Measurements from ENCODE around the gene ZFP36. TPM values are rescaled to one million over a fixed set of nuclear protein-coding genes. Genes with fewer than 3 reads are reported as not detected.

ZFP36 gene
- total RNA-seq, 1 experiment from 2014 or later = 17.3 TPM

DNA sequence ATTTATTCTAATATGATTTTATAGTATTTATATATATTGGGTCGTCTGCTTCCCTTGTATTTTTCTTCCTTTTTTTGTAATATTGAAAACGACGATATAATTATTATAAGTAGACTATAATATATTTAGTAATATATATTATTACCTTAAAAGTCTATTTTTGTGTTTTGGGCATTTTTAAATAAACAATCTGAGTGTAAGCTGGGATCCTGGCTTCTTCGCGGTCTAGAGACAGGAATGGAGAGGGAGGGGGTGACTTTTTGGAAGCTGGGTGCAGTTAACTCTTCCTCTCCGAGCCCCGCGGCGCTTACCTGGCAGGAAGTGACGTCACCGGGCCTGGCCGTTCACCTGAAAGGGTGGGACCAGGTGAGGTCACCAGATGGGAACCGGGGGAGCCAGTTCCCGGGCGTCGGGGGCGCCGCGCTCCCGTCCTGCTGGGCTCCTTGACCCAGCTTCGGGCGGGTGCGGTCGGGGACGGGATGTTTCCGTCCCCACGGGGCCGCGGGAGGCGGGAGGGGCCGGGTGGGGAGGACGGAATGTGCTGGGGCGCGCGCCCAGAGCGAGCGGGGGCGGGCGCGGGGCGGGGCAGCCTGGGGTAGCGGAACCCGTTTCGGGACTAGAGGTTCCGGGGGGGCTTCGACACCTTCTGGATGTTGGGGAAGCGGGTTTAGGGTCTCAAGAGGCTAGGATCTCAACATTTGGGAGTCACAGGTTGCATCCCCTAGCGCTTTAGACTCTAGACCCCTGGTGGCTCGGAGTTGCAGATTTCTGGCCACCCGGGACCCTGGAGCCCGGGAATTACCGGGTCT lies 2.8 kb downstream of the ZFP36 start (continued):
- TF ChIP-seq, protein P1, sequence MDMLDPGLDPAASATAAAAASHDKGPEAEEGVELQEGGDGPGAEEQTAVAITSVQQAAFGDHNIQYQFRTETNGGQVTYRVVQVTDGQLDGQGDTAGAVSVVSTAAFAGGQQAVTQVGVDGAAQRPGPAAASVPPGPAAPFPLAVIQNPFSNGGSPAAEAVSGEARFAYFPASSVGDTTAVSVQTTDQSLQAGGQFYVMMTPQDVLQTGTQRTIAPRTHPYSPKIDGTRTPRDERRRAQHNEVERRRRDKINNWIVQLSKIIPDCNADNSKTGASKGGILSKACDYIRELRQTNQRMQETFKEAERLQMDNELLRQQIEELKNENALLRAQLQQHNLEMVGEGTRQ (CRISPR knock-in tag; IDR thresholded peaks at IDR 0.05) = no peak
- TF ChIP-seq, protein P2, sequence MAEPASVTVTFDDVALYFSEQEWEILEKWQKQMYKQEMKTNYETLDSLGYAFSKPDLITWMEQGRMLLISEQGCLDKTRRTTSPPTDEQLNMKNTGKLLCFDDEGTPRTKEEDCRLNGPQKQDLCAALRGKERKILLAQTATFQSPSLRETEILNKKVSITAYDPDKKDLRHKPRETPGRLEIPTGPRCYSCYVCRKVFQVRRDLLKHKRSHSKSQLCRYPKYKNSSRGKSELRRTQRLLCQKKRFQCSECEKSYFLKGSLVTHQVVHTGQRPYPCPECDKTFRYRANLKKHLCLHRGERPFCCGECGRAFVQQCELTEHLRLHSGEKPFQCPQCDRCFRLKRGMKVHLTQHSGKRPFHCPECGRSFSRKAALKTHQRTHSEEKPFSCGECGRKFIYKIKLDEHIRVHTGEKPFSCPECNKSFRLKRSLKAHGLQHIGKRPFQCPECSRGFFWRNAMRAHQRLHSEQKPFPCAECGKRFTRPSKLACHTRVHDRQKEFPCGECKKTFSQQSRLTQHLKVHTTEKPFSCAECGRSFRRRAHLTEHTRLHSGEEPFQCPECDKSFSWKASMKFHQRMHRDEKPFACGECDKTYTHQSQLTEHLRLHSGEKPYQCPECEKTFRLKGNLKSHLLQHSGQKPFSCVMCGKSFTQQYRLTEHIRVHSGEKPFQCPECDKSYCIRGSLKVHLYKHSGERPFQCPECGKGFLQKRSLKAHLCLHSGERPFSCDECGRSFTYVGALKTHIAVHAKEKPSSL (CRISPR knock-in tag; conservative IDR thresholded peaks at IDR 0.05) = no peak
- TF ChIP-seq, protein P3, sequence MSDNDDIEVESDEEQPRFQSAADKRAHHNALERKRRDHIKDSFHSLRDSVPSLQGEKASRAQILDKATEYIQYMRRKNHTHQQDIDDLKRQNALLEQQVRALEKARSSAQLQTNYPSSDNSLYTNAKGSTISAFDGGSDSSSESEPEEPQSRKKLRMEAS (CRISPR knock-in tag; IDR thresholded peaks at IDR 0.05) = no peak

DNA sequence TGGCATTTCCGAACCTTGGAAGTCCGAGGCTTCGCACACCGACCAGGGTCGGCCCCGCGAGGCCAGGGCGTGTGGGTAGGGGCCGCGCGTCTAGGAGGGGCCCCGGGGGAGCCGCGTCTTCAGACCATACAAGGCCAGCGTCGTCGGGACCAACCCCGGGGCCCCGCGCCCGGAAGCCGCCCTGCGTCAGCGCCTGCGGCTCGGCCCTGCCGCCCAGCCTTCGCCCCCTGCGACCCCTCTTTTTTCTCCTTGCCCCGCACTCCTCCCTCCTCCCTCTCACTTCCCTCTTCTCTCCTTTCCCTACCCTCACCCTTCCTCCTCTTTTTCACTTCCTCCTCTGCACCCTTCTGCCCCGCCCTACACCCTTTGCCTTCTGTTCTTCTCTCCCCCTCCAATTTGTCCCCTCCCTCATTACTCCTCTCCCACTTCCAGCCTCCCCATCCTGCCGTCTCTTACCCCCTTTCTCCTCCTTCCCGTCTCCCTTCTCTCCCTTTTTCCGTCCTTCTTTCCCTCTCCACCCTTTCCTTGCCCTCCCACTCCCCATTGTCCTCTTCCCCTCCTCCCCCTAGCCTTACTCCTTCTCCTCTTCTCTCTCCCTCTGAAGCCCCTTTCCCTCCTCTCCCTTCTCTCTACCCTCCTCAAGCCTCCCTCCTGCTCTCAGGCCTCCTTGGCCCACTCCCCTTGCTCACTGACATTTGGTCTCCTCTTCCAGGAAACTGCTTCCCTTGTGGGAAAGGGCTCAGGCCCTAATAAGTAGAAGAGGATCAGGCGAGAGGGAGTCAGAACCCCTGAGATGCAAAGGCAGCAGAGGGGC lies 3.6 kb downstream of the ZFP36 start:
- ATAC-seq (no peak), DNase-seq (ENCODE audit: low spot score) (peak; percentile 49)
- Mint-ChIP-seq H3K9me3 (no peaks in the 10 kb centered on the region), H3K36me3 (peaks cover 8% of the 10 kb centered on the region; the same call in 1 of the 2 replicates), H3K27me3 (ENCODE audit: low read depth) (no peaks in the 10 kb centered on the region), H3K4me1 (peaks cover 52% of the 10 kb centered on the region), H3K27ac (peak overlapping the region; percentile 84), H3K4me3 (peak overlapping the region; percentile 99)
- ChIA-PET CTCF (no interaction called here), POLR2A (no interaction called here)
- TF ChIP-seq, protein P4, sequence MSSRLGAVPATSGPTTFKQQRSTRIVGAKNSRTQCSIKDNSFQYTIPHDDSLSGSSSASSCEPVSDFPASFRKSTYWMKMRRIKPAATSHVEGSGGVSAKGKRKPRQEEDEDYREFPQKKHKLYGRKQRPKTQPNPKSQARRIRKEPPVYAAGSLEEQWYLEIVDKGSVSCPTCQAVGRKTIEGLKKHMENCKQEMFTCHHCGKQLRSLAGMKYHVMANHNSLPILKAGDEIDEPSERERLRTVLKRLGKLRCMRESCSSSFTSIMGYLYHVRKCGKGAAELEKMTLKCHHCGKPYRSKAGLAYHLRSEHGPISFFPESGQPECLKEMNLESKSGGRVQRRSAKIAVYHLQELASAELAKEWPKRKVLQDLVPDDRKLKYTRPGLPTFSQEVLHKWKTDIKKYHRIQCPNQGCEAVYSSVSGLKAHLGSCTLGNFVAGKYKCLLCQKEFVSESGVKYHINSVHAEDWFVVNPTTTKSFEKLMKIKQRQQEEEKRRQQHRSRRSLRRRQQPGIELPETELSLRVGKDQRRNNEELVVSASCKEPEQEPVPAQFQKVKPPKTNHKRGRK (CRISPR knock-in tag; IDR thresholded peaks at IDR 0.05; ENCODE audit: borderline replicate concordance) = no peak
- TF ChIP-seq, protein P5, sequence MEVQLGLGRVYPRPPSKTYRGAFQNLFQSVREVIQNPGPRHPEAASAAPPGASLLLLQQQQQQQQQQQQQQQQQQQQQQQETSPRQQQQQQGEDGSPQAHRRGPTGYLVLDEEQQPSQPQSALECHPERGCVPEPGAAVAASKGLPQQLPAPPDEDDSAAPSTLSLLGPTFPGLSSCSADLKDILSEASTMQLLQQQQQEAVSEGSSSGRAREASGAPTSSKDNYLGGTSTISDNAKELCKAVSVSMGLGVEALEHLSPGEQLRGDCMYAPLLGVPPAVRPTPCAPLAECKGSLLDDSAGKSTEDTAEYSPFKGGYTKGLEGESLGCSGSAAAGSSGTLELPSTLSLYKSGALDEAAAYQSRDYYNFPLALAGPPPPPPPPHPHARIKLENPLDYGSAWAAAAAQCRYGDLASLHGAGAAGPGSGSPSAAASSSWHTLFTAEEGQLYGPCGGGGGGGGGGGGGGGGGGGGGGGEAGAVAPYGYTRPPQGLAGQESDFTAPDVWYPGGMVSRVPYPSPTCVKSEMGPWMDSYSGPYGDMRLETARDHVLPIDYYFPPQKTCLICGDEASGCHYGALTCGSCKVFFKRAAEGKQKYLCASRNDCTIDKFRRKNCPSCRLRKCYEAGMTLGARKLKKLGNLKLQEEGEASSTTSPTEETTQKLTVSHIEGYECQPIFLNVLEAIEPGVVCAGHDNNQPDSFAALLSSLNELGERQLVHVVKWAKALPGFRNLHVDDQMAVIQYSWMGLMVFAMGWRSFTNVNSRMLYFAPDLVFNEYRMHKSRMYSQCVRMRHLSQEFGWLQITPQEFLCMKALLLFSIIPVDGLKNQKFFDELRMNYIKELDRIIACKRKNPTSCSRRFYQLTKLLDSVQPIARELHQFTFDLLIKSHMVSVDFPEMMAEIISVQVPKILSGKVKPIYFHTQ (CRISPR knock-in tag; IDR thresholded peaks at IDR 0.05) = peak; percentile 55; the same call in 1 of the 2 replicates
- no peak for TF ChIP-seq GABPB1 (CRISPR knock-in tag; IDR thresholded peaks at IDR 0.05)
- peak; percentile 57; the same call in 1 of the 2 replicates for TF ChIP-seq ZNF263 (CRISPR knock-in tag; IDR thresholded peaks at IDR 0.05; ENCODE audit: low read depth)
- TF ChIP-seq MYBL2 (CRISPR knock-in tag; IDR thresholded peaks at IDR 0.05) = no peak
- TF ChIP-seq JUN (CRISPR knock-in tag; IDR thresholded peaks at IDR 0.05) = no peak

DNA sequence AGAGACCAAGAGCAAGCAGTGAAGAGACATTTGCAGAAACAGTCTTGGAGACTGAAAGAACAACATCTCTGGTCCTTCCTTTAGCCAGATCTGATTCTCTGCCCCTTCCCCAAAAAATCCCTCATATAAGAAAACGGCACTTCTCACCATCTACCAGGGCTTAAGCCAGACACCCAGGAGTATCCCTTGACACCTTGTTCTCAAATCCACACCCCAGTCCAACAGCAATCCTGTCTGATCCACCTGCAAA lies 4.1 kb downstream of the ZFP36 start:
- ATAC-seq = no peak
- Mint-ChIP-seq H3K27me3 (ENCODE audit: low read depth) (no peaks in the 10 kb centered on the region), H3K9me3 (no peaks in the 10 kb centered on the region), H3K36me3 (peaks cover 8% of the 10 kb centered on the region; the same call in 1 of the 2 replicates), H3K27ac (peak overlapping the region; percentile 84), H3K4me1 (peaks cover 53% of the 10 kb centered on the region), H3K4me3 (peak overlapping the region; percentile 99)
- POLR2A ChIA-PET = interaction anchor here (1.0 to 2.3 kb wide), 5 partner anchors 7 to 25 kb away, joined by 5 to 11 read pairs (median 8); partner anchors contain the start of genes MED29, PAF1 and RPS16
- CTCF ChIA-PET = interaction anchor here (0.5 to 2.3 kb wide), 5 partner anchors 10 to 98 kb away, joined by 3 to 43 read pairs (median 12); partner anchors contain the start of genes MED29 and PAF1
- DNase-seq (ENCODE audit: low spot score) = no peak
- TF ChIP-seq, protein P6, sequence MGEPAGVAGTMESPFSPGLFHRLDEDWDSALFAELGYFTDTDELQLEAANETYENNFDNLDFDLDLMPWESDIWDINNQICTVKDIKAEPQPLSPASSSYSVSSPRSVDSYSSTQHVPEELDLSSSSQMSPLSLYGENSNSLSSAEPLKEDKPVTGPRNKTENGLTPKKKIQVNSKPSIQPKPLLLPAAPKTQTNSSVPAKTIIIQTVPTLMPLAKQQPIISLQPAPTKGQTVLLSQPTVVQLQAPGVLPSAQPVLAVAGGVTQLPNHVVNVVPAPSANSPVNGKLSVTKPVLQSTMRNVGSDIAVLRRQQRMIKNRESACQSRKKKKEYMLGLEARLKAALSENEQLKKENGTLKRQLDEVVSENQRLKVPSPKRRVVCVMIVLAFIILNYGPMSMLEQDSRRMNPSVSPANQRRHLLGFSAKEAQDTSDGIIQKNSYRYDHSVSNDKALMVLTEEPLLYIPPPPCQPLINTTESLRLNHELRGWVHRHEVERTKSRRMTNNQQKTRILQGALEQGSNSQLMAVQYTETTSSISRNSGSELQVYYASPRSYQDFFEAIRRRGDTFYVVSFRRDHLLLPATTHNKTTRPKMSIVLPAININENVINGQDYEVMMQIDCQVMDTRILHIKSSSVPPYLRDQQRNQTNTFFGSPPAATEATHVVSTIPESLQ (CRISPR knock-in tag; IDR thresholded peaks at IDR 0.05) = no peak
- TF ChIP-seq TEAD4 (CRISPR knock-in tag; IDR thresholded peaks at IDR 0.05) (no peak), NFATC4 (CRISPR knock-in tag; IDR thresholded peaks at IDR 0.05) (no peak), SMAD4 (CRISPR knock-in tag; IDR thresholded peaks at IDR 0.05) (no peak), FOXP1 (CRISPR knock-in tag; IDR thresholded peaks at IDR 0.05; ENCODE audit: borderline replicate concordance) (no peak)
- TF ChIP-seq, protein P7, sequence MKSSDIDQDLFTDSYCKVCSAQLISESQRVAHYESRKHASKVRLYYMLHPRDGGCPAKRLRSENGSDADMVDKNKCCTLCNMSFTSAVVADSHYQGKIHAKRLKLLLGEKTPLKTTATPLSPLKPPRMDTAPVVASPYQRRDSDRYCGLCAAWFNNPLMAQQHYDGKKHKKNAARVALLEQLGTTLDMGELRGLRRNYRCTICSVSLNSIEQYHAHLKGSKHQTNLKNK (CRISPR knock-in tag; IDR thresholded peaks at IDR 0.05) = no peak
- TF ChIP-seq, protein P8, sequence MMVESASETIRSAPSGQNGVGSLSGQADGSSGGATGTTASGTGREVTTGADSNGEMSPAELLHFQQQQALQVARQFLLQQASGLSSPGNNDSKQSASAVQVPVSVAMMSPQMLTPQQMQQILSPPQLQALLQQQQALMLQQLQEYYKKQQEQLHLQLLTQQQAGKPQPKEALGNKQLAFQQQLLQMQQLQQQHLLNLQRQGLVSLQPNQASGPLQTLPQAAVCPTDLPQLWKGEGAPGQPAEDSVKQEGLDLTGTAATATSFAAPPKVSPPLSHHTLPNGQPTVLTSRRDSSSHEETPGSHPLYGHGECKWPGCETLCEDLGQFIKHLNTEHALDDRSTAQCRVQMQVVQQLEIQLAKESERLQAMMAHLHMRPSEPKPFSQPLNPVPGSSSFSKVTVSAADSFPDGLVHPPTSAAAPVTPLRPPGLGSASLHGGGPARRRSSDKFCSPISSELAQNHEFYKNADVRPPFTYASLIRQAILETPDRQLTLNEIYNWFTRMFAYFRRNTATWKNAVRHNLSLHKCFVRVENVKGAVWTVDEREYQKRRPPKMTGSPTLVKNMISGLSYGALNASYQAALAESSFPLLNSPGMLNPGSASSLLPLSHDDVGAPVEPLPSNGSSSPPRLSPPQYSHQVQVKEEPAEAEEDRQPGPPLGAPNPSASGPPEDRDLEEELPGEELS (CRISPR knock-in tag; IDR thresholded peaks at IDR 0.05) = no peak
